Aorta (tissue), 5 donors: Measurements from ENCODE around the gene SORBS2. TPM values are rescaled to one million over a fixed set of nuclear protein-coding genes. Genes with fewer than 3 reads are reported as not detected.

Experiments used
- ATAC-seq: fragments of 200-7000 bp; cut with Tn5 transposase; one replicate; pipeline ENCODE4 v1.9.1; 2022; ENCODE audit warnings: moderate library complexity; ENCODE audit not compliant: low FRiP score
- DNase-seq, 2 donors: peaks; one replicate each; pipeline ENCODE4 v3.0.0-alpha.2; 2020
- H3K27ac ChIP-seq, 2 donors: one replicate each; pipeline ENCODE4 v1.5.1; 2013; ENCODE audit warnings: low read length in 2 of 2, mild to moderate bottlenecking in 2 of 2, moderate library complexity in 2 of 2, control low read depth in 1 of 2, inconsistent platforms in 1 of 2, low read depth in 1 of 2
- H3K27me3 ChIP-seq, 2 donors: one replicate each; pipeline ENCODE4 v1.6.1; 2013; ENCODE audit warnings: control low read depth in 1 of 2, low read length in 1 of 2, mild to moderate bottlenecking in 1 of 2, moderate library complexity in 1 of 2; ENCODE audit not compliant: insufficient read depth in 2 of 2, control insufficient read depth in 1 of 2
- H3K36me3 ChIP-seq, 2 donors: one replicate each; pipeline ENCODE4 v1.6.1; 2013; ENCODE audit warnings: control low read depth in 1 of 2, low read length in 1 of 2, mild to moderate bottlenecking in 1 of 2; ENCODE audit not compliant: insufficient read depth in 2 of 2, control insufficient read depth in 1 of 2
- H3K4me1 ChIP-seq, 2 donors: one replicate each; pipeline ENCODE4 v1.6.1; 2013; ENCODE audit warnings: low read length in 2 of 2, control low read depth in 1 of 2, mild to moderate bottlenecking in 1 of 2, moderate library complexity in 1 of 2; ENCODE audit not compliant: insufficient read depth in 2 of 2, control insufficient read depth in 1 of 2
- H3K4me3 ChIP-seq, 2 donors: one replicate each; pipeline ENCODE4 v1.5.1; 2013; ENCODE audit warnings: low read length in 2 of 2, control low read depth in 1 of 2, mild to moderate bottlenecking in 1 of 2
- H3K9me3 ChIP-seq: one replicate; pipeline ENCODE4 v1.6.1; 2013; ENCODE audit warnings: mild to moderate bottlenecking, low read length; ENCODE audit not compliant: control insufficient read depth
- WGBS, 2 donors: extraction: QIAGEN DNeasy Blood & Tissue Kit; methylation state at CpG; one replicate each; pipeline ENCODE4 v1.1.7; 2013; 5-methylcytosine and 5-hydroxymethylcytosine counted together
- intact Hi-C, 2 donors: fragments of 100-400 bp; cut with DNase I; formaldehyde crosslinking; loops; one replicate each; pipeline versions ENCODE4 v1.14.2 to v1.15.0; 2022
- polyA plus RNA-seq, 2 donors: library from polyadenylated mRNA; stranded (reverse); fragments of 200-250 nt; gene quantifications; one replicate each; pipeline ENCODE4 v1.2.3, GENCODE V29; 2013
- total RNA-seq, 2 donors: library from RNA; stranded (reverse); fragmentation: NEBNext Ultra II Directional; extraction: Animal tissue kit (Norgen Biotek cat#: 25700); gene quantifications; one replicate each; pipeline ENCODE4 v1.2.1, GENCODE V29; 2021
- donor health status: healthy with polysubstance abuse.
- donor health status: Bipolar disorder and iron deficiency.
- donor health status: DM: no; HTN: no; CAD: no.
- donor health status: DM: no; HTN: no; CAD: no.
- donor health status: DM: yes; HTN: yes; CAD: no.

Gene SORBS2
- total and polyA plus RNA-seq, 4 donors = 111 to 696 (median 246) TPM

- Histone ChIP-seq H3K27me3 (no peaks in the 10 kb centered on the region), H3K9me3 (no peaks in the 10 kb centered on the region), H3K36me3 (no peaks in the 10 kb centered on the region), H3K4me1 (peaks cover 0 to 3% of the 10 kb centered on the region in 2 donors), H3K27ac (peak overlapping the region; percentile 14 to 56), H3K4me3 (no peak overlapping the region)
- DNase-seq = no peak
- WGBS, 2 donors = 47 to 52% methylated on average over 9 of the region's 9 CpGs
- intact Hi-C loops = loop anchor here in 1 of 2 donors (5.0 kb wide), 2 partner anchors 204 to 394 kb away; partner anchors contain the start of genes ANKRD37, LRP2BP and SNX25
- ATAC-seq = no peak
These were observed 211.1 kb downstream of the SORBS2 start for GRCh38 chr4:185600801-185601434.

DNA sequence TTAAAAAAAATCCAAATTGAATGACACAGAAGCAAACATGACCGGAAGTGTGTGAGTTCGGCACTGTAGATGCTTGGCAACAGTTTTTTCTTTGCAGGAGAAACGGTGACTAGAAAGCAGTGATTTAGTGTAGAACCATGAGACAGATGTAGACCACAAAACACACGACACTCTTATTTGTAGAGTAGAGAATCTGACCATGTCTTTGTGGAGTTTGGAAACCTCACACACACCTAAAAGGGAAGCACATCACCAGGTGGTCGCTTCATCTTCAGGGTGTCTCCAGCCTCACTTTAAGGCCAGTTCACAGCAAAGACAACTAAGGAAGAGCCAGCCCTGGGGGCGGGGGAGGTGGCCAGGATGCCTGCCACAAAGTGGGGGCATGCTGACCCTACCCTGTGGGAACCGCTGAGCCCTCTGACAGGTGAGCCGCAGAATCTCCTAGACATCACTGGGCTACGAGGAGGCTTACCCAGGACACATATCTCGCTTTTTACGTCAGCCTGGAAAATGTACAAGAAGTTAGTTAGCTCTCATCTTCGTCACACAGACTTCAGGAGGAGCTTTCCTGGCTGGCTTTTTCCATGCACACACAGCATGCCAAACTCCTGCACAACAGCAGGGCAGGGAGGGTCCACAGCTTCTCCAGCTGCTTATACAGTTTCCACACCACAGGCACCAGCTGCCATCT, 212.3 kb downstream of the SORBS2 start:
- intact Hi-C loops = loop anchor here (5.0 to 10.0 kb wide), 5 partner anchors 62 to 392 kb away; partner anchors contain the start of genes ANKRD37 (in 1 of the 2), LRP2BP (in 1 of the 2), PDLIM3 (in 1 of the 2) and SNX25 (in 1 of the 2)
- H3K4me1 ChIP-seq = peaks cover 0 to 3% of the 10 kb centered on the region in 2 donors
- H3K27me3 ChIP-seq = no peaks in the 10 kb centered on the region
- H3K36me3 ChIP-seq = no peaks in the 10 kb centered on the region
- H3K27ac ChIP-seq = peak overlapping the region in 1 of 2 donors; percentile 69
- 50 to 54% methylated on average over 12 of the region's 12 CpGs for WGBS, 2 donors
- no peaks in the 10 kb centered on the region for H3K9me3 ChIP-seq
- no peak overlapping the region for H3K4me3 ChIP-seq
- no peak for DNase-seq
- peak; percentile 37 for ATAC-seq

DNA sequence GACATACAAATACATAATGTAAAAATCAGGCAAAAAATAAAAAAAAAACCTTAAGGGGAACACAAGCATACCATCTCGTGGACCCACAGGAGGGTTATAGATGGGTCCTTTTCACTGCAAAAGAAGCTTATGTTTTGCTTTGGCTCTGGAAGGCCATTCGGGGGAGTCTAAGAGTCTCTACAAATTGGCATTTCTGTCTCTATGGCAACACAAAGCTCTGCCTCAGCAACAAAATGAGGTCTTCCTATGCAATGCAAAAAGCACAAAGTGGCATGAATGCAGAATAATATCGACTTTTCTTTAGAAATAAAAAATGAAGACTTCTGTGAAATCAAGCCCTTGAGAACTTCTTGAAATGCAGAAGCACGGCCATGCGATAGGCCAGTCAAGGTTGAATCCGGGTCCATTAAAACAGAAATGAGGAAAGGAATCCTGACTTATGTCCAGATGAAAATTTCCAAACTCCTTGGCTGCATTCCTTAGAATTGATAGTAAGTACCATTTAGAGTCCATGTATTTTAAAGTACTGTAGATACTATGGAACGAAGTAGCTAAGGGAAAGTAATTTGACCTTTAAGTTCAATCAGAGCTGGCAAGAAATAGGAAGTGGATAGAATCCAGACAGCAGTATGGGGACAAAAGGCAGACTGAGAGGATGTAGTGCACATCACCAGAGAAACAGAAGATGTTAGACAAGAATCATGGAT, 213.0 kb downstream of the SORBS2 start:
- Histone ChIP-seq H3K9me3 (no peaks in the 10 kb centered on the region), H3K36me3 (no peaks in the 10 kb centered on the region), H3K4me1 (peaks cover 0 to 3% of the 10 kb centered on the region in 2 donors), H3K27me3 (no peaks in the 10 kb centered on the region), H3K4me3 (no peak overlapping the region), H3K27ac (peak overlapping the region in 1 of 2 donors; percentile 69)
- intact Hi-C loops = loop anchor here (5.0 to 10.0 kb wide), 3 partner anchors 62 to 384 kb away; partner anchors contain the start of gene PDLIM3 (in 1 of the 2)
- 46 to 47% methylated on average over 7 of the region's 7 CpGs for WGBS, 2 donors
- ATAC-seq = no peak
- DNase-seq = no peak

- ATAC-seq = peak; percentile 84
- no peak overlapping the region for H3K4me3 ChIP-seq
- H3K4me1 ChIP-seq = peaks cover 0 to 3% of the 10 kb centered on the region in 2 donors
- WGBS, 2 donors = 24% methylated on average over 9 of the region's 9 CpGs
- intact Hi-C loops = loop anchor here (2.0 to 10.0 kb wide), 4 partner anchors 60 to 383 kb away; partner anchors contain the start of genes CCDC110 (in 1 of the 2) and PDLIM3 (in 1 of the 2)
- no peaks in the 10 kb centered on the region for H3K36me3 ChIP-seq
- DNase-seq = peak; percentile 84 to 93
- H3K27me3 ChIP-seq = no peaks in the 10 kb centered on the region
- H3K9me3 ChIP-seq = no peaks in the 10 kb centered on the region
- peak overlapping the region; percentile 25 to 89 for H3K27ac ChIP-seq
These were observed 214.3 kb downstream of the SORBS2 start for GRCh38 chr4:185597532-185598188.

- Histone ChIP-seq H3K27me3 (no peaks in the 10 kb centered on the region), H3K27ac (peak overlapping the region in 1 of 2 donors; percentile 0), H3K9me3 (no peaks in the 10 kb centered on the region), H3K4me1 (peaks cover 0 to 5% of the 10 kb centered on the region in 2 donors), H3K36me3 (no peaks in the 10 kb centered on the region), H3K4me3 (no peak overlapping the region)
- WGBS, 2 donors = 67% methylated on average over 9 of the region's 9 CpGs
- ATAC-seq = peak; percentile 33
- no peak for DNase-seq
- intact Hi-C loops = loop anchor here (5.0 to 10.0 kb wide), 3 partner anchors 61 to 378 kb away; no protein-coding TSS in a partner anchor
These were observed 219.0 kb downstream of the SORBS2 start for GRCh38 chr4:185592845-185593488.

- WGBS, 2 donors = 93% methylated on average over 4 of the region's 4 CpGs
- peaks cover 0 to 5% of the 10 kb centered on the region in 2 donors for H3K4me1 ChIP-seq
- H3K27me3 ChIP-seq = no peaks in the 10 kb centered on the region
- DNase-seq (no peak), ATAC-seq (no peak)
- no peaks in the 10 kb centered on the region for H3K9me3 ChIP-seq
- intact Hi-C loops = loop anchor here (5.0 to 10.0 kb wide), 3 partner anchors 60 to 378 kb away; no protein-coding TSS in a partner anchor
- no peak overlapping the region for H3K27ac ChIP-seq
- no peak overlapping the region for H3K4me3 ChIP-seq
- H3K36me3 ChIP-seq = no peaks in the 10 kb centered on the region
These were observed 219.6 kb downstream of the SORBS2 start for GRCh38 chr4:185592438-185592837.

DNA sequence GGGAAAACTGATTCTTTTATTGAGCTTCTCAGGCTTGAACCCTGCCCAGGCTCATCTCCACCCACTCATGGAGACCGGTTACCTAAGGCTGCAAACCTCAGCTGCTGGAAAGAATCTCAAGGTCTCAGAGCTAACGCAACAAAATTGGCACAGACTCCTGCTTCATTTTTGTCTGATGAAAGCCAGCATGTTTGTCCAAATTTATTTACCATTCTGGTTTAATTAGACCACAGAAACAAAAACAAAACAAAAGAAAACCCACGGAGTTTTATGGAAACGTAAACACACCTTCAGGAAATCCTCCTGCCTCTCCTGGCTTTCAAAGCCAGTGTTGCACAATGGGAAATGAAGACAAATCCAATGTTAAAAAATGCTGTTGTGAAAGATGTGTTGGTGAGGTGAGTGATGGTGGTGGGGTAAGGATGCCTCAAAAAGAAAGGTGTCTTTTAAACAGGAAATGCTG, 220.3 kb downstream of the SORBS2 start:
- Histone ChIP-seq H3K9me3 (no peaks in the 10 kb centered on the region), H3K27me3 (no peaks in the 10 kb centered on the region), H3K4me3 (no peak overlapping the region), H3K4me1 (peaks cover 0 to 5% of the 10 kb centered on the region in 2 donors), H3K36me3 (no peaks in the 10 kb centered on the region), H3K27ac (peak overlapping the region in 1 of 2 donors; percentile 7)
- intact Hi-C loops = loop anchor here (5.0 to 10.0 kb wide), 3 partner anchors 59 to 377 kb away; no protein-coding TSS in a partner anchor
- 32 to 34% methylated on average over 4 of the region's 4 CpGs for WGBS, 2 donors
- DNase-seq (no peak), ATAC-seq (no peak)
